Measurements from ENCODE around the gene CSAD. TPM values are rescaled to one million over a fixed set of nuclear protein-coding genes. Genes with fewer than 3 reads are reported as not detected.

CSAD gene
- total RNA-seq, 1 experiment from 2014 or later, result 12.2 TPM

- H3K36me3 Mint-ChIP-seq (ENCODE audit: insufficient read depth, unreplicated experiment), result no peaks in the 10 kb centered on the region
- H3K27ac Mint-ChIP-seq (ENCODE audit: unreplicated experiment), result no peak overlapping the region
- H3K9me3 Mint-ChIP-seq (ENCODE audit: low read depth, unreplicated experiment), result no peaks in the 10 kb centered on the region
- TF ChIP-seq CTCF (IDR thresholded peaks at IDR 0.05; ENCODE audit: unreplicated experiment), result no peak
- CTCF ChIA-PET, result no interaction called here
- H3K4me1 Mint-ChIP-seq (ENCODE audit: low read depth, unreplicated experiment), result peaks cover 8% of the 10 kb centered on the region
- DNase-seq, result no peak
- H3K4me3 Mint-ChIP-seq (ENCODE audit: low read depth, unreplicated experiment), result no peak overlapping the region
- BruUV-seq (replicated peaks), result no TSS peak
- H3K27me3 Mint-ChIP-seq (ENCODE audit: unreplicated experiment), result no peaks in the 10 kb centered on the region
- intact Hi-C loops (cut with micrococcal nuclease; ENCODE audit: unreplicated experiment), result no loop called here
Observed at GRCh38 chr12:53171725-53172329, 8.9 kb downstream of the CSAD start.

GRCh38 chr12:53170876-53171724 is 9.6 kb downstream of the CSAD start:
- no peak for DNase-seq
- H3K4me1 Mint-ChIP-seq (ENCODE audit: low read depth, unreplicated experiment), result peaks cover 8% of the 10 kb centered on the region
- H3K27me3 Mint-ChIP-seq (ENCODE audit: unreplicated experiment), result no peaks in the 10 kb centered on the region
- H3K4me3 Mint-ChIP-seq (ENCODE audit: low read depth, unreplicated experiment), result no peak overlapping the region
- intact Hi-C loops (cut with micrococcal nuclease; ENCODE audit: unreplicated experiment), result no loop called here
- BruUV-seq (replicated peaks), result no TSS peak
- H3K36me3 Mint-ChIP-seq (ENCODE audit: insufficient read depth, unreplicated experiment), result no peaks in the 10 kb centered on the region
- H3K9me3 Mint-ChIP-seq (ENCODE audit: low read depth, unreplicated experiment), result no peaks in the 10 kb centered on the region
- TF ChIP-seq CTCF (IDR thresholded peaks at IDR 0.05; ENCODE audit: unreplicated experiment), result no peak
- no peak overlapping the region for H3K27ac Mint-ChIP-seq (ENCODE audit: unreplicated experiment)
- CTCF ChIA-PET, result no interaction called here

GRCh38 chr12:53170215-53170614 is 10.5 kb downstream of the CSAD start:
- no peak for DNase-seq
- BruUV-seq (replicated peaks), result no TSS peak
- peaks cover 6% of the 10 kb centered on the region for H3K4me1 Mint-ChIP-seq (ENCODE audit: low read depth, unreplicated experiment)
- H3K9me3 Mint-ChIP-seq (ENCODE audit: low read depth, unreplicated experiment), result no peaks in the 10 kb centered on the region
- TF ChIP-seq CTCF (IDR thresholded peaks at IDR 0.05; ENCODE audit: unreplicated experiment), result no peak
- CTCF ChIA-PET, result no interaction called here
- no peak overlapping the region for H3K4me3 Mint-ChIP-seq (ENCODE audit: low read depth, unreplicated experiment)
- H3K36me3 Mint-ChIP-seq (ENCODE audit: insufficient read depth, unreplicated experiment), result no peaks in the 10 kb centered on the region
- intact Hi-C loops (cut with micrococcal nuclease; ENCODE audit: unreplicated experiment), result no loop called here
- no peaks in the 10 kb centered on the region for H3K27me3 Mint-ChIP-seq (ENCODE audit: unreplicated experiment)
- no peak overlapping the region for H3K27ac Mint-ChIP-seq (ENCODE audit: unreplicated experiment)

DNA sequence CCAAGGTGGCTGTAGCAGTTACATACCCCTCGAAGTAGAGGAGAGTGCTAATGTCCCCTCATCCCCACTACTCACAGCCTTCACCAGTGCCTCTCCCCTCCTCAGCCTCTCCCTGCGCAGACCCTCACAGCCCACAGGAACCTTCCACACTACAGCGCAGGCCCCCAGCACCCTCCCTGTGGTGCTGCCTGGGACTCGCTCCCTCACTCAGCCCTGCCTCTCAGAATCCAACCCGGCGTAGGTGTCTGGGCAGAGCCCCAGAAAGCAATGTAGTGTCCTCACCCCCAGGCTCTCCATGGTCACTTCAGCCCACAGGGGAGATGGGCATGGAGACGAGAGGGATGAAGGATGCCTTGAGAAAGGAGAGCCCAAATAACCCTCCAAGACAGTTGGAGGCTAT is 11.1 kb downstream of the CSAD start:
- Mint-ChIP-seq H3K9me3 (ENCODE audit: low read depth, unreplicated experiment) (no peaks in the 10 kb centered on the region), H3K27ac (ENCODE audit: unreplicated experiment) (no peak overlapping the region), H3K4me1 (ENCODE audit: low read depth, unreplicated experiment) (no peaks in the 10 kb centered on the region), H3K4me3 (ENCODE audit: low read depth, unreplicated experiment) (no peak overlapping the region), H3K27me3 (ENCODE audit: unreplicated experiment) (no peaks in the 10 kb centered on the region), H3K36me3 (ENCODE audit: insufficient read depth, unreplicated experiment) (no peaks in the 10 kb centered on the region)
- intact Hi-C loops (cut with micrococcal nuclease; ENCODE audit: unreplicated experiment), result no loop called here
- no peak for DNase-seq
- no peak for TF ChIP-seq CTCF (IDR thresholded peaks at IDR 0.05; ENCODE audit: unreplicated experiment)
- no TSS peak for BruUV-seq (replicated peaks)
- CTCF ChIA-PET, result no interaction called here
